ENCODE data around the gene ERBIN. TPM values are rescaled to one million over a fixed set of nuclear protein-coding genes. Genes with fewer than 3 reads are reported as not detected.
"Not testable (repeated sequence)": the region's sequence is repeated elsewhere in the genome, so short reads cannot be mapped to it uniquely, and the experiment has no call there.

The ERBIN gene
- total RNA-seq, 1 donor from 2014 or later: 67.0 TPM

- DNase-seq: no peak
- Histone ChIP-seq H3K36me3 (peaks cover 66% of the 10 kb centered on the region), H3K27ac (no peak overlapping the region), H3K27me3 (no peaks in the 10 kb centered on the region), H3K4me3 (no peak overlapping the region), H3K4me1 (no peaks in the 10 kb centered on the region), H3K9me3 (no peaks in the 10 kb centered on the region)
- intact Hi-C loops (cut with DNase I): no loop called here
- no peak for TF ChIP-seq CTCF (IDR thresholded peaks at IDR 0.05)
- ATAC-seq: no peak
Observed at GRCh38 chr5:66039296-66039695, 112.9 kb downstream of the ERBIN start.

- H3K36me3 ChIP-seq: peaks cover 68% of the 10 kb centered on the region
- no peak overlapping the region for H3K4me3 ChIP-seq
- ATAC-seq: no peak
- intact Hi-C loops (cut with DNase I): no loop called here
- H3K9me3 ChIP-seq: no peaks in the 10 kb centered on the region
- H3K4me1 ChIP-seq: no peaks in the 10 kb centered on the region
- DNase-seq: no peak
- no peak for TF ChIP-seq CTCF (IDR thresholded peaks at IDR 0.05)
- H3K27ac ChIP-seq: no peak overlapping the region
- H3K27me3 ChIP-seq: no peaks in the 10 kb centered on the region
Observed at GRCh38 chr5:66039701-66040100, 113.3 kb downstream of the ERBIN start.

GRCh38 chr5:66041627-66042026, 115.3 kb downstream of the ERBIN start:
- intact Hi-C loops (cut with DNase I): no loop called here
- H3K36me3 ChIP-seq: peaks cover 73% of the 10 kb centered on the region
- no peak overlapping the region for H3K4me3 ChIP-seq

GRCh38 chr5:66057239-66057638, 130.9 kb downstream of the ERBIN start:
- intact Hi-C loops (cut with DNase I): no loop called here
- Histone ChIP-seq H3K36me3 (peaks cover 34% of the 10 kb centered on the region), H3K4me1 (no peaks in the 10 kb centered on the region), H3K4me3 (no peak overlapping the region), H3K27me3 (no peaks in the 10 kb centered on the region), H3K9me3 (no peaks in the 10 kb centered on the region), H3K27ac (no peak overlapping the region)
- no peak for ATAC-seq
- DNase-seq: no peak
- no peak for TF ChIP-seq CTCF (IDR thresholded peaks at IDR 0.05)

More at GRCh38 chr5:66041627-66042026, 115.3 kb downstream of the ERBIN start:
- no peaks in the 10 kb centered on the region for H3K9me3 ChIP-seq
- DNase-seq (no peak), ATAC-seq (no peak)
- H3K4me1 ChIP-seq: no peaks in the 10 kb centered on the region
- no peak for TF ChIP-seq CTCF (IDR thresholded peaks at IDR 0.05)
- H3K27ac ChIP-seq: no peak overlapping the region
- H3K27me3 ChIP-seq: no peaks in the 10 kb centered on the region

- H3K4me3 ChIP-seq; H3K27ac ChIP-seq; DNase-seq; H3K9me3 ChIP-seq; ATAC-seq; H3K27me3 ChIP-seq; H3K4me1 ChIP-seq; intact Hi-C loops (cut with DNase I); H3K36me3 ChIP-seq: not testable (repeated sequence)
Observed at GRCh38 chr5:66061320-66061719, 134.9 kb downstream of the ERBIN start.

GRCh38 chr5:66063061-66063460, 136.7 kb downstream of the ERBIN start:
- H3K27ac ChIP-seq; DNase-seq; ATAC-seq; H3K4me1 ChIP-seq; H3K27me3 ChIP-seq; H3K9me3 ChIP-seq; intact Hi-C loops (cut with DNase I); H3K4me3 ChIP-seq: not testable (repeated sequence)
- H3K36me3 ChIP-seq: peaks cover 11% of the 10 kb centered on the region

- DNase-seq: no peak
- TF ChIP-seq CTCF (IDR thresholded peaks at IDR 0.05): no peak
- intact Hi-C loops (cut with DNase I): no loop called here
- H3K27ac ChIP-seq: no peak overlapping the region
- H3K9me3 ChIP-seq: no peaks in the 10 kb centered on the region
- no peak overlapping the region for H3K4me3 ChIP-seq
- H3K4me1 ChIP-seq: no peaks in the 10 kb centered on the region
- H3K27me3 ChIP-seq: no peaks in the 10 kb centered on the region
- peaks cover 24% of the 10 kb centered on the region for H3K36me3 ChIP-seq
- ATAC-seq: no peak
Observed at GRCh38 chr5:66066826-66067225, 140.5 kb downstream of the ERBIN start.

All from upper lobe of right lung (tissue), 1 donor.